H9 (cell line): Measurements from ENCODE around the gene CHIT1. TPM values are rescaled to one million over a fixed set of nuclear protein-coding genes. Genes with fewer than 3 reads are reported as not detected.
"Not testable (repeated sequence)": the region's sequence is repeated elsewhere in the genome, so short reads cannot be mapped to it uniquely, and the experiment has no call there.

Source experiments
- DNase-seq: peaks from one replicate; pipeline ENCODE4 v3.0.0-alpha.2; 2017
- H2AFZ ChIP-seq: one replicate; pipeline ENCODE4 v1.6.1; 2013; ENCODE audit warnings: mild to moderate bottlenecking, low read length, control low read depth, moderate library complexity
- H2AK5ac ChIP-seq: 2 replicates; pipeline ENCODE4 v1.6.1; 2013; ENCODE audit warnings: low read length, control low read depth, mixed read lengths; ENCODE audit not compliant: insufficient read length
- H2BK120ac ChIP-seq: one replicate; pipeline ENCODE4 v1.6.1; 2013; ENCODE audit warnings: low read depth, mild to moderate bottlenecking, low read length, control low read depth, inconsistent platforms; ENCODE audit not compliant: poor library complexity, severe bottlenecking
- H2BK12ac ChIP-seq: 2 replicates; pipeline ENCODE4 v1.6.1; 2013; ENCODE audit warnings: low read length, control low read depth, mixed read lengths, low read depth; ENCODE audit not compliant: insufficient read length
- H2BK15ac ChIP-seq: 2 replicates; pipeline ENCODE4 v1.6.1; 2013; ENCODE audit warnings: low read depth, low read length, control low read depth
- H2BK20ac ChIP-seq: one replicate; pipeline ENCODE4 v1.6.1; 2013; ENCODE audit warnings: low read depth, mild to moderate bottlenecking, low read length, control low read depth, inconsistent platforms; ENCODE audit not compliant: poor library complexity, severe bottlenecking
- H2BK5ac ChIP-seq: 2 replicates; pipeline ENCODE4 v1.6.1; 2013; ENCODE audit warnings: low read length, control low read depth, mixed read lengths; ENCODE audit not compliant: insufficient read length
- H3K14ac ChIP-seq: 2 replicates; pipeline ENCODE4 v1.6.1; 2013; ENCODE audit warnings: low read length, control low read depth; ENCODE audit not compliant: insufficient read depth
- H3K18ac ChIP-seq: 2 replicates; pipeline ENCODE4 v1.6.1; 2013; ENCODE audit warnings: low read depth, mild to moderate bottlenecking, mixed read lengths, low read length, control low read depth; ENCODE audit not compliant: insufficient read length
- H3K23ac ChIP-seq: 2 replicates; pipeline ENCODE4 v1.6.1; 2013; ENCODE audit warnings: low read length, control low read depth, mixed read lengths, low read depth; ENCODE audit not compliant: insufficient read length
- H3K23me2 ChIP-seq: 2 replicates; pipeline ENCODE4 v1.6.1; 2013; ENCODE audit warnings: low read depth, mild to moderate bottlenecking, mixed read lengths, low read length, control low read depth; ENCODE audit not compliant: insufficient read length, poor library complexity, severe bottlenecking
- H3K27ac ChIP-seq: 2 replicates; pipeline ENCODE4 v1.5.1; 2013; ENCODE audit warnings: low read length, control low read depth, mixed read lengths, low read depth; ENCODE audit not compliant: insufficient read length
- H3K27me3 ChIP-seq: 2 replicates; pipeline ENCODE4 v1.6.1; 2013; ENCODE audit warnings: low read length, control low read depth, inconsistent platforms; ENCODE audit not compliant: insufficient read depth
- H3K4ac ChIP-seq: 2 replicates; pipeline ENCODE4 v1.6.1; 2013; ENCODE audit warnings: low read depth, mild to moderate bottlenecking, control low read depth, inconsistent platforms, low read length, moderate library complexity
- H3K4me1 ChIP-seq: 2 replicates; pipeline ENCODE4 v1.6.1; 2013; ENCODE audit warnings: low read length, control low read depth, inconsistent platforms; ENCODE audit not compliant: insufficient read depth
- H3K4me2 ChIP-seq: 2 replicates; pipeline ENCODE4 v1.6.1; 2013; ENCODE audit warnings: low read length, control low read depth, mixed read lengths; ENCODE audit not compliant: insufficient read length, insufficient read depth
- H3K56ac ChIP-seq: 2 replicates; pipeline ENCODE4 v1.6.1; 2013; ENCODE audit warnings: low read depth, mild to moderate bottlenecking, mixed read lengths, low read length, control low read depth; ENCODE audit not compliant: insufficient read length
- H3K79me1 ChIP-seq: 2 replicates; pipeline ENCODE4 v1.6.1; 2013; ENCODE audit warnings: low read depth, mild to moderate bottlenecking, moderate library complexity, low read length, control low read depth, inconsistent platforms; ENCODE audit not compliant: insufficient read depth, poor library complexity, severe bottlenecking
- H3K79me2 ChIP-seq: 2 replicates; pipeline ENCODE4 v1.6.1; 2013; ENCODE audit warnings: low read length, control low read depth, inconsistent platforms; ENCODE audit not compliant: insufficient read depth
- H3K9ac ChIP-seq: 2 replicates; pipeline ENCODE4 v1.6.1; 2013; ENCODE audit warnings: low read length, control low read depth, mixed read lengths; ENCODE audit not compliant: insufficient read length; ENCODE audit errors: extremely low read depth
- H3K9me3 ChIP-seq: one replicate; pipeline ENCODE4 v1.6.1; 2013; ENCODE audit warnings: low read depth, low read length, inconsistent platforms; ENCODE audit not compliant: control insufficient read depth
- H3T11ph ChIP-seq: one replicate; pipeline ENCODE4 v1.6.1; 2013; ENCODE audit warnings: mild to moderate bottlenecking, low read length, control low read depth, inconsistent platforms
- H4K20me1 ChIP-seq: one replicate; pipeline ENCODE4 v1.6.1; 2013; ENCODE audit not compliant: control insufficient read depth, insufficient read length, insufficient read depth
- H4K5ac ChIP-seq: 2 replicates; pipeline ENCODE4 v1.6.1; 2013; ENCODE audit warnings: low read depth, mild to moderate bottlenecking, mixed read lengths, low read length, control low read depth; ENCODE audit not compliant: insufficient read length
- H4K8ac ChIP-seq: replicated peaks from 2 replicates; pipeline ENCODE4 v1.6.1; 2013; ENCODE audit warnings: low read length, control low read depth, mixed read lengths, low read depth; ENCODE audit not compliant: insufficient read length
- H4K91ac ChIP-seq: 2 replicates; pipeline ENCODE4 v1.6.1; 2013; ENCODE audit warnings: low read depth, mild to moderate bottlenecking, moderate library complexity, mixed read lengths, low read length, control low read depth; ENCODE audit not compliant: insufficient read length
- H3K27ac Mint-ChIP-seq, 3 experiments: 2 replicates in 2 of 3; 3 replicates in 1 of 3; pipeline ENCODE4 v1.8.0; 2020 to 2021; ENCODE audit warnings: mixed read lengths in 3 of 3, mild to moderate bottlenecking in 1 of 3, moderate library complexity in 1 of 3
- H3K27me3 Mint-ChIP-seq: 2 replicates; pipeline ENCODE4 v1.8.0; 2021; ENCODE audit warnings: low read depth, mild to moderate bottlenecking, moderate library complexity, mixed read lengths
- H3K36me3 Mint-ChIP-seq, 3 experiments: 2 replicates in 2 of 3; 3 replicates in 1 of 3; pipeline ENCODE4 v1.8.0; 2020 to 2021; ENCODE audit warnings: low read depth in 3 of 3, mixed read lengths in 3 of 3; ENCODE audit not compliant: insufficient read depth in 1 of 3
- H3K4me1 Mint-ChIP-seq, 2 experiments: 2 replicates each; pipeline ENCODE4 v1.8.0; 2020; ENCODE audit warnings: mixed read lengths in 2 of 2
- H3K4me3 Mint-ChIP-seq, 2 experiments: 2 replicates in 1 of 2; 3 replicates in 1 of 2; pipeline ENCODE4 v1.8.0; 2020 to 2021; ENCODE audit warnings: mild to moderate bottlenecking in 2 of 2, mixed read lengths in 2 of 2, moderate library complexity in 1 of 2
- H3K9me3 Mint-ChIP-seq, 2 experiments: 2 replicates in 1 of 2; 3 replicates in 1 of 2; pipeline ENCODE4 v1.8.0; 2020; ENCODE audit warnings: mild to moderate bottlenecking in 2 of 2, mixed read lengths in 2 of 2, moderate library complexity in 1 of 2
- CTCF ChIP-seq: fragments of 200-600 bp; sonication (generic); conservative IDR thresholded peaks from 3 replicates; pipeline ENCODE4 v1.8.0; 2021; ENCODE audit warnings: antibody characterized with exemption, mild to moderate bottlenecking
- WGBS: extraction: QIAGEN DNeasy Blood & Tissue Kit; methylation state at CpG from one replicate; pipeline ENCODE4 v1.1.7; 2013; ENCODE audit warnings: missing lambda C conversion rate, low lambda C conversion rate, mixed read lengths; ENCODE audit not compliant: insufficient read length; ENCODE audit errors: extremely low coverage; 5-methylcytosine and 5-hydroxymethylcytosine counted together
- total RNA-seq: library from RNA; stranded (reverse); gene quantifications from 2 replicates; pipeline ENCODE4 v1.2.1, GENCODE V29; 2021

Gene CHIT1
- total RNA-seq, 1 experiment from 2014 or later, result not detected

GRCh38 chr1:203263496-203263895 is 34.0 kb upstream of the CHIT1 start:
- H3K27me3 ChIP-seq, result no peaks in the 10 kb centered on the region
- H3K36me3 Mint-ChIP-seq, result no peaks in the 10 kb centered on the region
- no peak overlapping the region for H3K18ac ChIP-seq
- no peak overlapping the region for H3K14ac ChIP-seq
- H3K79me1 ChIP-seq, result no peaks in the 10 kb centered on the region
- no peaks in the 10 kb centered on the region for H3K79me2 ChIP-seq
- H3K4me2 ChIP-seq, result no peak overlapping the region
- H3K56ac ChIP-seq, result no peak overlapping the region
- H3K4me1 ChIP-seq, result no peaks in the 10 kb centered on the region
- H2BK5ac ChIP-seq, result no peak overlapping the region
- H3K9ac ChIP-seq, result no peak overlapping the region
- no peak overlapping the region for H3K4ac ChIP-seq
- H3K9me3 ChIP-seq, result no peaks in the 10 kb centered on the region
- H3K23ac ChIP-seq, result no peak overlapping the region
- no peak overlapping the region for H4K8ac ChIP-seq
- H2AK5ac ChIP-seq, result no peak overlapping the region
- no peak overlapping the region for H3K4me3 Mint-ChIP-seq
- no peak overlapping the region for H3T11ph ChIP-seq
- no peak for DNase-seq
- H4K5ac ChIP-seq, result no peak overlapping the region
- no peak overlapping the region for H3K27ac Mint-ChIP-seq
- H3K9me3 Mint-ChIP-seq, result no peaks in the 10 kb centered on the region; a peak in 1 of 5 replicates
- TF ChIP-seq CTCF, result no peak
- no peaks in the 10 kb centered on the region for H4K20me1 ChIP-seq
- no CpG with 5 or more reads among the region's 10 CpGs for WGBS
- H3K27me3 Mint-ChIP-seq, result peaks cover 45% of the 10 kb centered on the region
- no peak overlapping the region for H3K27ac ChIP-seq
- no peak overlapping the region for H4K91ac ChIP-seq
- no peak overlapping the region for H2AFZ ChIP-seq
- H2BK15ac ChIP-seq, result no peak overlapping the region
- H2BK20ac ChIP-seq, result no peak overlapping the region
- peaks cover 7% of the 10 kb centered on the region for H3K23me2 ChIP-seq
- no peak overlapping the region for H2BK120ac ChIP-seq
- peaks cover 10 to 19% of the 10 kb centered on the region in 2 experiments for H3K4me1 Mint-ChIP-seq
- no peak overlapping the region for H2BK12ac ChIP-seq

GRCh38 chr1:203256636-203257035 is 27.2 kb upstream of the CHIT1 start:
- H2BK5ac ChIP-seq, H2AFZ ChIP-seq, H3K27me3 ChIP-seq, H4K5ac ChIP-seq, H3K36me3 Mint-ChIP-seq, H3K18ac ChIP-seq, H4K91ac ChIP-seq, H3K4ac ChIP-seq, H4K20me1 ChIP-seq, H3K4me2 ChIP-seq, H3K14ac ChIP-seq, H3K27ac ChIP-seq, H2AK5ac ChIP-seq, H3K9me3 ChIP-seq, H3K4me1 Mint-ChIP-seq, H3K4me3 Mint-ChIP-seq, H3K79me2 ChIP-seq, H2BK120ac ChIP-seq, H2BK15ac ChIP-seq, H3K79me1 ChIP-seq, H4K8ac ChIP-seq, H3T11ph ChIP-seq, H2BK12ac ChIP-seq, H2BK20ac ChIP-seq, H3K27ac Mint-ChIP-seq, DNase-seq, H3K23ac ChIP-seq, H3K56ac ChIP-seq, H3K4me1 ChIP-seq, H3K9ac ChIP-seq, H3K23me2 ChIP-seq: not testable (repeated sequence)
- H3K27me3 Mint-ChIP-seq, result peaks cover 68% of the 10 kb centered on the region
- peaks cover 16 to 22% of the 10 kb centered on the region in 2 experiments for H3K9me3 Mint-ChIP-seq
- no CpG with 5 or more reads among the region's 9 CpGs for WGBS
